Measurements from ENCODE around the gene RAD54L.

GRCh38 chr1:46263146-46263545 lies 15.6 kb downstream of the RAD54L start:
- TF ChIP-seq CTCF (conservative IDR thresholded peaks at IDR 0.05; ENCODE audit: low read depth, low read length) (no peak), EZH2phosphoT487 (IDR thresholded peaks at IDR 0.05; ENCODE audit: borderline replicate concordance, low read length) (no peak)

Measured in PC-3 (cell line).